CD14-positive monocyte (primary cell): ENCODE data around the gene FBXO4. TPM values are rescaled to one million over a fixed set of nuclear protein-coding genes. Genes with fewer than 3 reads are reported as not detected.

Experiments used
- DNase-seq, 3 donors: peaks; one replicate each; pipeline ENCODE4 v3.0.0-alpha.2; 2011 to 2022
- H2AFZ ChIP-seq: 2 replicates; pipeline ENCODE4 v1.6.0; 2012; ENCODE audit warnings: mild to moderate bottlenecking, low read depth, low read length, inconsistent platforms; ENCODE audit not compliant: insufficient read depth, poor library complexity, severe bottlenecking
- H3K27ac ChIP-seq, 2 donors: 1 replicate in 1 of 2; 2 replicates in 1 of 2; pipeline ENCODE4 v1.5.1; 2012 to 2013; ENCODE audit warnings: low read length in 2 of 2, control low read depth in 1 of 2, inconsistent platforms in 1 of 2, low read depth in 1 of 2, mild to moderate bottlenecking in 1 of 2
- H3K27me3 ChIP-seq, 2 donors: one replicate each; pipeline versions ENCODE4 v1.6.0 to v1.6.1; 2011 to 2013; ENCODE audit warnings: low read length in 2 of 2; ENCODE audit not compliant: control insufficient read depth in 2 of 2, insufficient read depth in 2 of 2
- H3K36me3 ChIP-seq, 2 donors: replicated peaks in 1 of 2; 1 replicate in 1 of 2; 2 replicates in 1 of 2; pipeline versions ENCODE4 v1.5.1 to v1.6.1; 2012 to 2013; ENCODE audit warnings: low read length in 2 of 2, control low read depth in 1 of 2, inconsistent platforms in 1 of 2, mild to moderate bottlenecking in 1 of 2; ENCODE audit not compliant: insufficient read depth in 2 of 2, control insufficient read depth in 1 of 2
- H3K4me1 ChIP-seq, 2 donors: 1 replicate in 1 of 2; 2 replicates in 1 of 2; pipeline versions ENCODE4 v1.5.1 to v1.6.1; 2012 to 2013; ENCODE audit warnings: low read length in 2 of 2, control low read depth in 1 of 2, inconsistent platforms in 1 of 2, mild to moderate bottlenecking in 1 of 2, moderate library complexity in 1 of 2; ENCODE audit not compliant: insufficient read depth in 2 of 2, control insufficient read depth in 1 of 2
- H3K4me2 ChIP-seq: replicated peaks from 2 replicates; pipeline ENCODE3; 2012; ENCODE audit warnings: low read length, moderate library complexity, mild to moderate bottlenecking; ENCODE audit not compliant: poor library complexity, severe bottlenecking; ENCODE audit errors: extremely low read depth
- H3K4me3 ChIP-seq, 3 experiments: fragments of 200-600 bp in 1 of 3; sonication (generic) in 1 of 3; replicated peaks in 1 of 3; 1 replicate in 2 of 3; 2 replicates in 1 of 3; pipeline ENCODE4 v1.5.1; 2011 to 2013; ENCODE audit warnings: low read length in 3 of 3, mild to moderate bottlenecking in 3 of 3, control low read depth in 2 of 3, low read depth in 2 of 3, inconsistent platforms in 1 of 3, moderate library complexity in 1 of 3
- H3K79me2 ChIP-seq: 2 replicates; pipeline ENCODE4 v1.6.0; 2012; ENCODE audit warnings: mild to moderate bottlenecking, control low read depth, inconsistent platforms, low read length, moderate library complexity; ENCODE audit not compliant: insufficient read depth
- H3K9ac ChIP-seq: 2 replicates; pipeline ENCODE4 v1.6.0; 2017; ENCODE audit warnings: low read length, mild to moderate bottlenecking; ENCODE audit not compliant: insufficient read depth, poor library complexity, severe bottlenecking
- H3K9me3 ChIP-seq, 2 donors: replicated peaks in 1 of 2; 1 replicate in 1 of 2; 2 replicates in 1 of 2; pipeline versions ENCODE4 v1.5.1 to v1.6.1; 2012 to 2013; ENCODE audit warnings: low read length in 2 of 2, control low read depth in 1 of 2; ENCODE audit not compliant: control insufficient read depth in 1 of 2, insufficient read depth in 1 of 2
- H4K20me1 ChIP-seq: 2 replicates; pipeline ENCODE4 v1.6.0; 2012; ENCODE audit warnings: mild to moderate bottlenecking, low read length, control low read depth, moderate library complexity; ENCODE audit not compliant: insufficient read depth
- H3K27ac Mint-ChIP-seq, 7 donors: one replicate each; pipeline ENCODE4 v1.8.0; 2020; ENCODE audit warnings: mild to moderate bottlenecking in 7 of 7, mixed read lengths in 7 of 7, moderate library complexity in 6 of 7, inconsistent platforms in 2 of 7
- H3K27me3 Mint-ChIP-seq, 3 donors: one replicate each; pipeline ENCODE4 v1.8.0; 2021 to 2022; ENCODE audit warnings: low read depth in 3 of 3, mild to moderate bottlenecking in 3 of 3, mixed read lengths in 3 of 3, moderate library complexity in 3 of 3, inconsistent platforms in 1 of 3
- H3K36me3 Mint-ChIP-seq, 2 donors: one replicate each; pipeline ENCODE4 v1.8.0; 2020; ENCODE audit warnings: mixed read lengths in 2 of 2, inconsistent platforms in 1 of 2, mild to moderate bottlenecking in 1 of 2
- H3K4me1 Mint-ChIP-seq: one replicate; pipeline ENCODE4 v1.8.0; 2020; ENCODE audit warnings: mild to moderate bottlenecking, mixed read lengths
- H3K4me3 Mint-ChIP-seq, 2 donors: one replicate each; pipeline ENCODE4 v1.8.0; 2020; ENCODE audit warnings: mild to moderate bottlenecking in 2 of 2, mixed read lengths in 2 of 2, moderate library complexity in 1 of 2
- H3K9me3 Mint-ChIP-seq, 7 donors: one replicate each; pipeline ENCODE4 v1.8.0; 2020 to 2022; ENCODE audit warnings: mixed read lengths in 7 of 7, mild to moderate bottlenecking in 6 of 7, moderate library complexity in 6 of 7, inconsistent platforms in 2 of 7
- WGBS: methylation state at CpG from one replicate; pipeline ENCODE4 v1.1.5; 2013; ENCODE audit warnings: missing lambda C conversion rate; ENCODE audit not compliant: insufficient coverage; 5-methylcytosine and 5-hydroxymethylcytosine counted together
- intact Hi-C, 2 donors: fragments of 100-400 bp; cut with micrococcal nuclease; formaldehyde crosslinking; loops; one replicate each; pipeline versions ENCODE4 v1.15.0 to v1.15.1; 2023
- polyA plus RNA-seq, 3 donors: library from polyadenylated mRNA; depleted of rRNA in 1 of 3; unstranded in 2 of 3; stranded (reverse) in 1 of 3; fragments of 300-500 nt in 2 of 3; fragments of >200 nt in 1 of 3; fragmentation: Illumina TruSeq in 2 of 3; gene quantifications; 1 replicate in 2 of 3; 2 replicates in 1 of 3; pipeline ENCODE4 v1.2.3, GENCODE V29; 2012 to 2021
- TF ChIP-seq, protein P1 (sequence below): fragments of 200-600 bp; IDR thresholded peaks from one replicate; pipeline ENCODE4 v1.8.0; 2022; ENCODE audit warnings: antibody characterized with exemption, mild to moderate bottlenecking

The FBXO4 gene
- polyA plus RNA-seq, 3 donors = 3.7 to 10.4 (median 8.7) TPM

- Mint-ChIP-seq H3K27me3 (no peaks in the 10 kb centered on the region), H3K4me1 (peaks cover 30% of the 10 kb centered on the region), H3K36me3 (peaks cover 55 to 59% of the 10 kb centered on the region in 2 donors), H3K4me3 (no peak overlapping the region), H3K27ac (no peak overlapping the region), H3K9me3 (peaks cover 0 to 2% (median 0%) of the 10 kb centered on the region in 7 donors)
- intact Hi-C loops = loop anchor here in 1 of 2 donors (5.0 to 10.0 kb wide), 2 partner anchors 1074 to 1199 kb away; partner anchors contain the start of gene RPL37
- Histone ChIP-seq H3K9ac (no peak overlapping the region), H4K20me1 (no peaks in the 10 kb centered on the region), H3K4me2 (no peak overlapping the region), H3K4me3 (no peak overlapping the region), H3K4me1 (peaks cover 14 to 16% of the 10 kb centered on the region in 2 donors), H2AFZ (no peak overlapping the region), H3K27me3 (no peaks in the 10 kb centered on the region), H3K36me3 (peaks cover 58 to 61% of the 10 kb centered on the region in 2 donors), H3K27ac (no peak overlapping the region), H3K9me3 (no peaks in the 10 kb centered on the region), H3K79me2 (peaks cover 39% of the 10 kb centered on the region)
- WGBS = no CpG with 5 or more reads among the region's 4 CpGs
- TF ChIP-seq, protein P1, sequence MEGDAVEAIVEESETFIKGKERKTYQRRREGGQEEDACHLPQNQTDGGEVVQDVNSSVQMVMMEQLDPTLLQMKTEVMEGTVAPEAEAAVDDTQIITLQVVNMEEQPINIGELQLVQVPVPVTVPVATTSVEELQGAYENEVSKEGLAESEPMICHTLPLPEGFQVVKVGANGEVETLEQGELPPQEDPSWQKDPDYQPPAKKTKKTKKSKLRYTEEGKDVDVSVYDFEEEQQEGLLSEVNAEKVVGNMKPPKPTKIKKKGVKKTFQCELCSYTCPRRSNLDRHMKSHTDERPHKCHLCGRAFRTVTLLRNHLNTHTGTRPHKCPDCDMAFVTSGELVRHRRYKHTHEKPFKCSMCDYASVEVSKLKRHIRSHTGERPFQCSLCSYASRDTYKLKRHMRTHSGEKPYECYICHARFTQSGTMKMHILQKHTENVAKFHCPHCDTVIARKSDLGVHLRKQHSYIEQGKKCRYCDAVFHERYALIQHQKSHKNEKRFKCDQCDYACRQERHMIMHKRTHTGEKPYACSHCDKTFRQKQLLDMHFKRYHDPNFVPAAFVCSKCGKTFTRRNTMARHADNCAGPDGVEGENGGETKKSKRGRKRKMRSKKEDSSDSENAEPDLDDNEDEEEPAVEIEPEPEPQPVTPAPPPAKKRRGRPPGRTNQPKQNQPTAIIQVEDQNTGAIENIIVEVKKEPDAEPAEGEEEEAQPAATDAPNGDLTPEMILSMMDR = no peak
- no peak for DNase-seq
Measured at GRCh38 chr5:41908374-41909079, 16.6 kb upstream of the FBXO4 start.

DNA sequence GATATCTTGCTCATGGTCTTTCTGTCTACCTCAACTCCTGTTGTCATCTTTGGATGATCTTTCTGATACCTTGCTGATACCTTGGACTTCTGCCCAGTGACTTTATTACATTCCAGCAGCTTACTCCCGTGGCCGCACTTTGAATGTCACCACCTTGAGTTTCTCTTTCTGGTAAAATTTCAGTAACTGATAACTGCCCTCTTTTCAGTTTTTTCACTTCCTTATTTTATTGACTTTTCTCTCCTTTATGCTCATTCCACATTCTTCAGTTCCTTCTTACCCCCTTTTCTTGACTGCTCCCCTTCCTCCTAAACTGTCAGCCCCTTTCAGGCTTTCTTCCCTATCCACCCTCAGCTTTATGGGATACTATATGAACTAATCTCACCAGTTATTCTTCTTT is 7.0 kb upstream of the FBXO4 start:
- Mint-ChIP-seq H3K27me3 (no peaks in the 10 kb centered on the region), H3K9me3 (peaks cover 0 to 4% (median 0%) of the 10 kb centered on the region in 7 donors), H3K27ac (peak overlapping the region in 4 of 7 donors; percentile 14 to 81 (median 60)), H3K4me3 (no peak overlapping the region), H3K4me1 (peaks cover 8% of the 10 kb centered on the region), H3K36me3 (peaks cover 64 to 72% of the 10 kb centered on the region in 2 donors)
- Histone ChIP-seq H3K36me3 (peaks cover 73 to 89% of the 10 kb centered on the region in 2 donors), H3K9ac (no peak overlapping the region), H3K27me3 (no peaks in the 10 kb centered on the region), H2AFZ (no peak overlapping the region), H3K79me2 (no peaks in the 10 kb centered on the region), H3K4me3 (no peak overlapping the region), H4K20me1 (no peaks in the 10 kb centered on the region), H3K4me2 (no peak overlapping the region), H3K9me3 (peaks cover 0 to 5% of the 10 kb centered on the region in 2 donors), H3K27ac (peak overlapping the region in 1 of 2 donors; percentile 11), H3K4me1 (no peaks in the 10 kb centered on the region)
- intact Hi-C loops = loop anchor here in 1 of 2 donors (10.0 kb wide), 1 partner anchor 1397 kb away; the partner anchor contains the start of gene HMGCS1
- WGBS = 19% methylated on average over 2 of the region's 2 CpGs
- no peak for DNase-seq
- TF ChIP-seq, protein P1 = no peak
